Mammary epithelial cell (primary cell): ENCODE measurements around the gene ZNF414.

Source experiments
- EZH2 ChIP-seq: IDR thresholded peaks from 2 replicates; pipeline ENCODE4 v1.6.1; 2012; ENCODE audit warnings: low read length, inconsistent platforms, borderline replicate concordance
- TF ChIP-seq, protein P1 (sequence below), 2 donors: IDR thresholded peaks in 1 of 2; conservative IDR thresholded peaks in 1 of 2; 2 replicates each; pipeline ENCODE4 v1.5.1; 2011 to 2012; ENCODE audit warnings: inconsistent platforms in 2 of 2, low read length in 2 of 2, mild to moderate bottlenecking in 2 of 2, control low read depth in 1 of 2, low read depth in 1 of 2; ENCODE audit not compliant: insufficient read depth in 1 of 2; ENCODE audit errors: extremely low read depth in 1 of 2

DNA sequence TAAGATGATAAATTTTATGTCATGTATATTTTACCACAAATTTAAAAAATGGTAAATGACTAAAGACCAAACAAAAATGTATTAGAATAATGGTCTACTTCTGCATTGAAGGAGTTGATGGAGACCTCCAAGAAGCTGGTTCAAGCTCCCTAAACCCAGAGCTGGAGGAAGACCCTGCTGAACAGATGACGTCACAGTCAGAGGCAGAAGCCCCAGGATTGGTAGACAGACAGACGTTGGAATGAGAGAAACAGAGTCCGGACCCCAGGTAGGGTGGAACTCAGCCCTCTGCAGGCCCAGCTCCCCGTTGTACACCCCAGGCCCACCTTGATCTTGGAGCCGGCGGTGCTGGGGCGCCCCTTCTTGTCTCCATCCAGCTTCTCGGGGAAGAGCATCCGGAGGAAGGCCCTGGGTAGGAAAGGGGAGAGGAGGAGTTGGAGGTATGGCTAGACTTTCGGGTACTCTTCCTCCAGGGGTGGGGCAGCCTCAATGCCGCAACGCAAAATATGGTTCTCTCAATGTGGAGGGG is 25.7 kb upstream of the ZNF414 start:
- TF ChIP-seq, protein P1, sequence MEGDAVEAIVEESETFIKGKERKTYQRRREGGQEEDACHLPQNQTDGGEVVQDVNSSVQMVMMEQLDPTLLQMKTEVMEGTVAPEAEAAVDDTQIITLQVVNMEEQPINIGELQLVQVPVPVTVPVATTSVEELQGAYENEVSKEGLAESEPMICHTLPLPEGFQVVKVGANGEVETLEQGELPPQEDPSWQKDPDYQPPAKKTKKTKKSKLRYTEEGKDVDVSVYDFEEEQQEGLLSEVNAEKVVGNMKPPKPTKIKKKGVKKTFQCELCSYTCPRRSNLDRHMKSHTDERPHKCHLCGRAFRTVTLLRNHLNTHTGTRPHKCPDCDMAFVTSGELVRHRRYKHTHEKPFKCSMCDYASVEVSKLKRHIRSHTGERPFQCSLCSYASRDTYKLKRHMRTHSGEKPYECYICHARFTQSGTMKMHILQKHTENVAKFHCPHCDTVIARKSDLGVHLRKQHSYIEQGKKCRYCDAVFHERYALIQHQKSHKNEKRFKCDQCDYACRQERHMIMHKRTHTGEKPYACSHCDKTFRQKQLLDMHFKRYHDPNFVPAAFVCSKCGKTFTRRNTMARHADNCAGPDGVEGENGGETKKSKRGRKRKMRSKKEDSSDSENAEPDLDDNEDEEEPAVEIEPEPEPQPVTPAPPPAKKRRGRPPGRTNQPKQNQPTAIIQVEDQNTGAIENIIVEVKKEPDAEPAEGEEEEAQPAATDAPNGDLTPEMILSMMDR (conservative IDR thresholded peaks at IDR 0.05 in 1 of 2, IDR thresholded peaks at IDR 0.05 in 1 of 2; ENCODE audit: extremely low read depth in 1 of 2, insufficient read depth in 1 of 2, low read depth in 1 of 2, low read length in 2 of 2) = no peak
- no peak for TF ChIP-seq EZH2
